Measurements from ENCODE around the gene RAB5B. TPM values are rescaled to one million over a fixed set of nuclear protein-coding genes. Genes with fewer than 3 reads are reported as not detected.

Gene RAB5B
- total and polyA plus RNA-seq, 2 donors (not counting 3 experiments of a cell fraction or from before 2014, with no cell fraction given): 103 to 105 TPM

DNA sequence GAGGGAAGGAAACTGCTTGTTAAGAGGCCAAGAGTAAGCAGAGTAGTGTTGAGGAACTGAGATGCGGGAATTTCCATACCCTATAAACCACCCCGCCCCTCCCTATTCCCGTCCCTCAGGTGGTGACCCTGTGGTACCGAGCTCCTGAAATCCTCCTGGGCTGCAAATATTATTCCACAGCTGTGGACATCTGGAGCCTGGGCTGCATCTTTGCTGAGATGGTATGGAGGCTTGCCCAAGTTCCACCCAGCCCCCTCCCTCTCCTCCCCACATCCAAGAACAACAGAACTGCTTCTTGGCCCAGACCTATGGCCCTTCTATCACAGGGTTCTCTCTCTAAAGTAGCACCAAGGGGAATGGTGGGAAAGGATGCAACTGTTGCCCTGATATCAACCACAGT lies 4.5 kb upstream of the RAB5B start:
- H3K9ac ChIP-seq (replicated peaks; ENCODE audit: extremely low read depth, insufficient read depth, low read length): no peak overlapping the region

More for the DNA sequence above, 4.5 kb upstream of the RAB5B start:
- no peaks in the 10 kb centered on the region for H3K27me3 ChIP-seq (ENCODE audit: control insufficient read depth in 2 of 2, insufficient read depth in 2 of 2, low read length in 2 of 2)
- ChIA-PET CTCF (interaction anchor here (1.1 to 2.5 kb wide), 4 partner anchors 14 to 60 kb away, joined by 3 to 14 read pairs (median 4); partner anchors contain the start of gene SUOX), POLR2A (no interaction called here)
- DNase-seq (ENCODE audit: low read depth, low spot score) (no peak), FAIRE-seq (no peak)
- H3K4me3 ChIP-seq (replicated peaks in 1 of 3; ENCODE audit: insufficient read depth in 1 of 3, low read depth in 1 of 3, low read length in 3 of 3): no peak overlapping the region
- dilution Hi-C loops (cut with MboI; ENCODE audit: extremely low pct_ligation_motif_present, low sequenced_read_pairs) (no loop called here), intact Hi-C loops (cut with micrococcal nuclease) (no loop called here)
- H3K4me1 ChIP-seq (ENCODE audit: control insufficient read depth, extremely low read depth, insufficient read depth, low read length): peaks cover 26% of the 10 kb centered on the region
- H3K9me1 ChIP-seq (replicated peaks; ENCODE audit: control insufficient read depth, extremely low read depth, insufficient read depth, low read length): no peaks in the 10 kb centered on the region
- TF ChIP-seq FOS (IDR thresholded peaks at IDR 0.05; ENCODE audit: borderline replicate concordance, insufficient read depth, low read length): no peak
- no peak for TF ChIP-seq GATA2 (IDR thresholded peaks at IDR 0.05; ENCODE audit: insufficient read depth, insufficient read length, low read depth, low read length)
- no peak for TF ChIP-seq POLR2A (IDR thresholded peaks at IDR 0.05; ENCODE audit: low read depth, low read length)
- TF ChIP-seq, protein P1, sequence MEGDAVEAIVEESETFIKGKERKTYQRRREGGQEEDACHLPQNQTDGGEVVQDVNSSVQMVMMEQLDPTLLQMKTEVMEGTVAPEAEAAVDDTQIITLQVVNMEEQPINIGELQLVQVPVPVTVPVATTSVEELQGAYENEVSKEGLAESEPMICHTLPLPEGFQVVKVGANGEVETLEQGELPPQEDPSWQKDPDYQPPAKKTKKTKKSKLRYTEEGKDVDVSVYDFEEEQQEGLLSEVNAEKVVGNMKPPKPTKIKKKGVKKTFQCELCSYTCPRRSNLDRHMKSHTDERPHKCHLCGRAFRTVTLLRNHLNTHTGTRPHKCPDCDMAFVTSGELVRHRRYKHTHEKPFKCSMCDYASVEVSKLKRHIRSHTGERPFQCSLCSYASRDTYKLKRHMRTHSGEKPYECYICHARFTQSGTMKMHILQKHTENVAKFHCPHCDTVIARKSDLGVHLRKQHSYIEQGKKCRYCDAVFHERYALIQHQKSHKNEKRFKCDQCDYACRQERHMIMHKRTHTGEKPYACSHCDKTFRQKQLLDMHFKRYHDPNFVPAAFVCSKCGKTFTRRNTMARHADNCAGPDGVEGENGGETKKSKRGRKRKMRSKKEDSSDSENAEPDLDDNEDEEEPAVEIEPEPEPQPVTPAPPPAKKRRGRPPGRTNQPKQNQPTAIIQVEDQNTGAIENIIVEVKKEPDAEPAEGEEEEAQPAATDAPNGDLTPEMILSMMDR (IDR thresholded peaks at IDR 0.05; ENCODE audit: extremely low read depth in 1 of 2, insufficient read depth in 1 of 2, low read depth in 1 of 2, low read length in 2 of 2): no peak
- TF ChIP-seq, protein P2, sequence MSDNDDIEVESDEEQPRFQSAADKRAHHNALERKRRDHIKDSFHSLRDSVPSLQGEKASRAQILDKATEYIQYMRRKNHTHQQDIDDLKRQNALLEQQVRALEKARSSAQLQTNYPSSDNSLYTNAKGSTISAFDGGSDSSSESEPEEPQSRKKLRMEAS (IDR thresholded peaks at IDR 0.05; ENCODE audit: insufficient read depth, insufficient read length): no peak
- no peak for TF ChIP-seq POLR2AphosphoS5 (IDR thresholded peaks at IDR 0.05; ENCODE audit: insufficient read depth, low read depth, low read length)
- no peak for TF ChIP-seq JUN (IDR thresholded peaks at IDR 0.05; ENCODE audit: borderline replicate concordance, insufficient read depth, insufficient read length, low read depth)
- no peak for TF ChIP-seq EZH2 (IDR thresholded peaks at IDR 0.05; ENCODE audit: borderline replicate concordance, low read depth, low read length, severe bottlenecking)
- no peaks in the 10 kb centered on the region for H3K9me3 ChIP-seq (replicated peaks; ENCODE audit: control insufficient read depth, insufficient read depth, low read length)
- H3K36me3 ChIP-seq (ENCODE audit: control insufficient read depth in 2 of 2, extremely low read depth in 1 of 2, insufficient read depth in 2 of 2, low read length in 2 of 2): peaks cover 1 to 3% of the 10 kb centered on the region in 2 experiments
- no peaks in the 10 kb centered on the region for H4K20me1 ChIP-seq (replicated peaks; ENCODE audit: control insufficient read depth, extremely low read depth, insufficient read depth, low read length)
- H3K79me2 ChIP-seq (ENCODE audit: control insufficient read depth, insufficient read depth, low read length): peaks cover 16% of the 10 kb centered on the region
- no TSS peak for BruUV-seq (replicated peaks)
- no peak overlapping the region for H3K27ac ChIP-seq (ENCODE audit: insufficient read depth, low read depth, low read length)
- H3K4me2 ChIP-seq (ENCODE audit: insufficient read depth, low read length): no peak overlapping the region
- no peak overlapping the region for H2AFZ ChIP-seq (ENCODE audit: low read depth, low read length)

Measured in endothelial cell of umbilical vein (primary cell).